Erythroblast (primary cell): ENCODE data around the gene STK17B.

Experiments
- GATA1 ChIP-seq: IDR thresholded peaks from 2 replicates; pipeline ENCODE4 v1.6.1; 2011; ENCODE audit warnings: low read depth, mild to moderate bottlenecking, control low read depth, low read length, moderate library complexity
- POLR2A ChIP-seq: IDR thresholded peaks from 2 replicates; pipeline ENCODE4 v1.6.1; 2011; ENCODE audit warnings: mild to moderate bottlenecking, low read length

DNA sequence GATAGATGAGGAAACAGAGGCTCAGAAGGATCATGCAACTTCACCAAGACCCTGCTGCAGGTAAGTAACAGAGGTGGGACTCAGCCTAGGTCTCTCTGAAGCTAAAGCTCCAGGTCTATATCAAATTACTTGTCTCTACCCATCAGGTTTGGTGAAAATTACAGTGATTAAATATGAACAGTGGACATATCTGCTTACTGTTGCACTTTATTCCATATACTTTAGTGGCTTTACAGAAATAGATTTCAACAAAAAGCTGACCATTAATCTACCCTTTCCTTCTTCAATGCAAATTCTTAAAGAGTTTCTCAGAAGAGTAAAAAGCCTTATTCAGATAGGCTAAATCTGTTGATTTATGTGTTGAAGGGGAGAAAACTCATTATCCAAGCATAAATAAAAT is 42.8 kb upstream of the STK17B start:
- TF ChIP-seq POLR2A (no peak), GATA1 (no peak)
